Neural cell (in vitro differentiated cells): Measurements from ENCODE around the gene CRTAC1. TPM values are rescaled to one million over a fixed set of nuclear protein-coding genes. Genes with fewer than 3 reads are reported as not detected.

Experiments used
- H2AFZ ChIP-seq: fragments of 200-600, 300-800 bp; sonication (generic), shearing (Covaris generic); 2 replicates; pipeline ENCODE4 v1.6.0; 2014; ENCODE audit warnings: low read depth, mild to moderate bottlenecking, antibody characterized with exemption, low read length, moderate library complexity
- H3F3A ChIP-seq: fragments of 200-600 bp; shearing (Covaris generic); 2 replicates; pipeline ENCODE4 v1.6.1; 2016; ENCODE audit warnings: mild to moderate bottlenecking, moderate library complexity, mixed read lengths, antibody characterized with exemption, low read length; ENCODE audit not compliant: insufficient read depth, poor library complexity, severe bottlenecking
- H3K27ac ChIP-seq: fragments of 200-600, 300-800 bp; sonication (generic), shearing (Covaris generic); 2 replicates; pipeline ENCODE4 v1.5.1; 2014; ENCODE audit warnings: mild to moderate bottlenecking, low read length, moderate library complexity
- H3K27me3 ChIP-seq: fragments of 300-800, 200-600 bp; sonication (generic), shearing (Covaris generic); 2 replicates; pipeline ENCODE4 v1.6.0; 2014; ENCODE audit warnings: mild to moderate bottlenecking, low read depth, low read length, moderate library complexity; ENCODE audit not compliant: insufficient read depth
- H3K36me3 ChIP-seq: fragments of 300-800, 200-600 bp; sonication (generic), shearing (Covaris generic); 2 replicates; pipeline ENCODE4 v1.5.1; 2014; ENCODE audit warnings: mild to moderate bottlenecking, antibody characterized with exemption, low read length, moderate library complexity; ENCODE audit not compliant: insufficient read depth
- H3K4me2 ChIP-seq: fragments of 300-800, 200-600 bp; sonication (generic), shearing (Covaris generic); 2 replicates; pipeline ENCODE4 v1.6.0; 2014; ENCODE audit warnings: mild to moderate bottlenecking, low read length
- H3K4me3 ChIP-seq: fragments of 300-800, 200-600 bp; sonication (generic), shearing (Covaris generic); 2 replicates; pipeline ENCODE4 v1.5.1; 2014; ENCODE audit warnings: mild to moderate bottlenecking, low read length, moderate library complexity
- H3K79me2 ChIP-seq: fragments of 200-600 bp; shearing (Covaris generic); replicated peaks from 2 replicates; pipeline ENCODE4 v1.6.0; 2014; ENCODE audit warnings: mild to moderate bottlenecking, low read length, moderate library complexity; ENCODE audit not compliant: insufficient read depth
- H3K9ac ChIP-seq: fragments of 300-800, 200-600 bp; sonication (generic), shearing (Covaris generic); 2 replicates; pipeline ENCODE4 v1.6.1; 2016; ENCODE audit warnings: mild to moderate bottlenecking, low read length, mixed read lengths
- H3K9me2 ChIP-seq: fragments of 200-600 bp; shearing (Covaris generic); 2 replicates; pipeline ENCODE4 v1.6.1; 2016; ENCODE audit warnings: mild to moderate bottlenecking, low read length, mixed read lengths; ENCODE audit not compliant: insufficient read depth
- H3K9me3 ChIP-seq: fragments of 200-600, 300-800 bp; sonication (generic), shearing (Covaris generic); 2 replicates; pipeline ENCODE4 v1.6.1; 2016; ENCODE audit warnings: mild to moderate bottlenecking, mixed run types, low read length, moderate library complexity, mixed read lengths
- H4K20me1 ChIP-seq: fragments of 200-600 bp; shearing (Covaris generic); 2 replicates; pipeline ENCODE4 v1.6.1; 2016; ENCODE audit warnings: mild to moderate bottlenecking, mixed run types; ENCODE audit not compliant: insufficient read depth
- CTCF ChIP-seq: fragments of 450-650 bp; IDR thresholded peaks from 2 replicates; pipeline ENCODE4 v1.5.1; 2014; ENCODE audit warnings: antibody characterized with exemption, mild to moderate bottlenecking, moderate library complexity; ENCODE audit not compliant: poor library complexity, severe bottlenecking
- EP300 ChIP-seq: fragments of 450-650 bp; conservative IDR thresholded peaks from 2 replicates; pipeline ENCODE4 v1.6.1; 2014; ENCODE audit warnings: antibody characterized with exemption, mild to moderate bottlenecking, moderate library complexity; ENCODE audit not compliant: poor library complexity, severe bottlenecking
- EZH2 ChIP-seq: fragments of 200-600, 300-800 bp; shearing (Covaris generic), sonication (generic); IDR thresholded peaks from 2 replicates; pipeline ENCODE4 v1.6.1; 2014; ENCODE audit warnings: antibody characterized with exemption, low read length, borderline replicate concordance, mild to moderate bottlenecking; ENCODE audit not compliant: insufficient read depth, poor library complexity, severe bottlenecking
- MXI1 ChIP-seq: fragments of 450-650 bp; conservative IDR thresholded peaks from 2 replicates; pipeline ENCODE4 v1.6.1; 2014; ENCODE audit warnings: antibody characterized with exemption, mild to moderate bottlenecking; ENCODE audit not compliant: poor library complexity, severe bottlenecking
- POLR2AphosphoS5 ChIP-seq: IDR thresholded peaks from 2 replicates; pipeline ENCODE4 v1.6.1; 2012
- RAD21 ChIP-seq: fragments of 450-650 bp; conservative IDR thresholded peaks from 2 replicates; pipeline ENCODE4 v1.6.1; 2014; ENCODE audit warnings: antibody characterized with exemption, mild to moderate bottlenecking, moderate library complexity
- REST ChIP-seq: IDR thresholded peaks from 2 replicates; pipeline ENCODE4 v1.6.1; 2012; ENCODE audit warnings: borderline replicate concordance
- SMC3 ChIP-seq: fragments of 450-650 bp; conservative IDR thresholded peaks from 2 replicates; pipeline ENCODE4 v1.6.1; 2014; ENCODE audit warnings: antibody characterized with exemption, mild to moderate bottlenecking, moderate library complexity; ENCODE audit not compliant: poor library complexity
- TAF1 ChIP-seq: IDR thresholded peaks from 2 replicates; pipeline ENCODE4 v1.6.1; 2012; ENCODE audit warnings: low read depth
- polyA plus RNA-seq: library from polyadenylated mRNA; depleted of rRNA; stranded (reverse); fragments of >200 nt; gene quantifications from 2 replicates; pipeline ENCODE4 v1.2.3, GENCODE V29; 2014

CRTAC1 gene
- polyA plus RNA-seq, 1 donor from 2014 or later: 1.1 TPM

GRCh38 chr10:97940534-97940933 is 89.9 kb downstream of the CRTAC1 start:
- no peak overlapping the region for H2AFZ ChIP-seq
- H3K9me2 ChIP-seq: no peaks in the 10 kb centered on the region
- H3K4me3 ChIP-seq: no peak overlapping the region
- H3K4me2 ChIP-seq: no peak overlapping the region
- H3F3A ChIP-seq: no peaks in the 10 kb centered on the region
- TF ChIP-seq EP300: no peak
- TF ChIP-seq TAF1: no peak
- TF ChIP-seq POLR2AphosphoS5: no peak
- TF ChIP-seq REST: no peak
- no peak for TF ChIP-seq SMC3
- TF ChIP-seq RAD21: no peak
- TF ChIP-seq CTCF: no peak
- no peak for TF ChIP-seq EZH2
- no peak for TF ChIP-seq MXI1
- H3K36me3 ChIP-seq: no peaks in the 10 kb centered on the region
- H3K27ac ChIP-seq: no peak overlapping the region
- H3K79me2 ChIP-seq: no peaks in the 10 kb centered on the region
- no peaks in the 10 kb centered on the region for H3K27me3 ChIP-seq
- no peaks in the 10 kb centered on the region for H4K20me1 ChIP-seq
- H3K9me3 ChIP-seq: no peaks in the 10 kb centered on the region
- H3K9ac ChIP-seq: no peak overlapping the region

GRCh38 chr10:97939446-97939990 is 90.9 kb downstream of the CRTAC1 start:
- Histone ChIP-seq H3K4me3 (no peak overlapping the region), H3K27ac (no peak overlapping the region), H2AFZ (no peak overlapping the region), H3K9me2 (no peaks in the 10 kb centered on the region), H3K9ac (no peak overlapping the region), H4K20me1 (no peaks in the 10 kb centered on the region), H3K79me2 (no peaks in the 10 kb centered on the region), H3K4me2 (no peak overlapping the region), H3F3A (no peaks in the 10 kb centered on the region), H3K36me3 (no peaks in the 10 kb centered on the region), H3K27me3 (no peaks in the 10 kb centered on the region), H3K9me3 (no peaks in the 10 kb centered on the region)
- no peak for TF ChIP-seq EZH2
- no peak for TF ChIP-seq SMC3
- TF ChIP-seq MXI1: no peak
- no peak for TF ChIP-seq REST
- TF ChIP-seq RAD21: no peak
- TF ChIP-seq EP300: no peak
- TF ChIP-seq TAF1: no peak
- no peak for TF ChIP-seq CTCF
- no peak for TF ChIP-seq POLR2AphosphoS5
